H9 (cell line): ENCODE results near the gene NUP214. TPM values are rescaled to one million over a fixed set of nuclear protein-coding genes. Genes with fewer than 3 reads are reported as not detected.

Experiments used
- DNase-seq: peaks from one replicate; pipeline ENCODE4 v3.0.0-alpha.2; 2017
- H2AFZ ChIP-seq: one replicate; pipeline ENCODE4 v1.6.1; 2013; ENCODE audit warnings: mild to moderate bottlenecking, low read length, control low read depth, moderate library complexity
- H2AK5ac ChIP-seq: 2 replicates; pipeline ENCODE4 v1.6.1; 2013; ENCODE audit warnings: low read length, control low read depth, mixed read lengths; ENCODE audit not compliant: insufficient read length
- H2BK120ac ChIP-seq: one replicate; pipeline ENCODE4 v1.6.1; 2013; ENCODE audit warnings: low read depth, mild to moderate bottlenecking, low read length, control low read depth, inconsistent platforms; ENCODE audit not compliant: poor library complexity, severe bottlenecking
- H2BK12ac ChIP-seq: 2 replicates; pipeline ENCODE4 v1.6.1; 2013; ENCODE audit warnings: low read length, control low read depth, mixed read lengths, low read depth; ENCODE audit not compliant: insufficient read length
- H2BK15ac ChIP-seq: 2 replicates; pipeline ENCODE4 v1.6.1; 2013; ENCODE audit warnings: low read depth, low read length, control low read depth
- H2BK20ac ChIP-seq: one replicate; pipeline ENCODE4 v1.6.1; 2013; ENCODE audit warnings: low read depth, mild to moderate bottlenecking, low read length, control low read depth, inconsistent platforms; ENCODE audit not compliant: poor library complexity, severe bottlenecking
- H2BK5ac ChIP-seq: 2 replicates; pipeline ENCODE4 v1.6.1; 2013; ENCODE audit warnings: low read length, control low read depth, mixed read lengths; ENCODE audit not compliant: insufficient read length
- H3K14ac ChIP-seq: 2 replicates; pipeline ENCODE4 v1.6.1; 2013; ENCODE audit warnings: low read length, control low read depth; ENCODE audit not compliant: insufficient read depth
- H3K18ac ChIP-seq: 2 replicates; pipeline ENCODE4 v1.6.1; 2013; ENCODE audit warnings: low read depth, mild to moderate bottlenecking, mixed read lengths, low read length, control low read depth; ENCODE audit not compliant: insufficient read length
- H3K23ac ChIP-seq: 2 replicates; pipeline ENCODE4 v1.6.1; 2013; ENCODE audit warnings: low read length, control low read depth, mixed read lengths, low read depth; ENCODE audit not compliant: insufficient read length
- H3K23me2 ChIP-seq: 2 replicates; pipeline ENCODE4 v1.6.1; 2013; ENCODE audit warnings: low read depth, mild to moderate bottlenecking, mixed read lengths, low read length, control low read depth; ENCODE audit not compliant: insufficient read length, poor library complexity, severe bottlenecking
- H3K27ac ChIP-seq: 2 replicates; pipeline ENCODE4 v1.5.1; 2013; ENCODE audit warnings: low read length, control low read depth, mixed read lengths, low read depth; ENCODE audit not compliant: insufficient read length
- H3K27me3 ChIP-seq: 2 replicates; pipeline ENCODE4 v1.6.1; 2013; ENCODE audit warnings: low read length, control low read depth, inconsistent platforms; ENCODE audit not compliant: insufficient read depth
- H3K4ac ChIP-seq: 2 replicates; pipeline ENCODE4 v1.6.1; 2013; ENCODE audit warnings: low read depth, mild to moderate bottlenecking, control low read depth, inconsistent platforms, low read length, moderate library complexity
- H3K4me1 ChIP-seq: 2 replicates; pipeline ENCODE4 v1.6.1; 2013; ENCODE audit warnings: low read length, control low read depth, inconsistent platforms; ENCODE audit not compliant: insufficient read depth
- H3K4me2 ChIP-seq: 2 replicates; pipeline ENCODE4 v1.6.1; 2013; ENCODE audit warnings: low read length, control low read depth, mixed read lengths; ENCODE audit not compliant: insufficient read length, insufficient read depth
- H3K56ac ChIP-seq: 2 replicates; pipeline ENCODE4 v1.6.1; 2013; ENCODE audit warnings: low read depth, mild to moderate bottlenecking, mixed read lengths, low read length, control low read depth; ENCODE audit not compliant: insufficient read length
- H3K79me1 ChIP-seq: 2 replicates; pipeline ENCODE4 v1.6.1; 2013; ENCODE audit warnings: low read depth, mild to moderate bottlenecking, moderate library complexity, low read length, control low read depth, inconsistent platforms; ENCODE audit not compliant: insufficient read depth, poor library complexity, severe bottlenecking
- H3K79me2 ChIP-seq: 2 replicates; pipeline ENCODE4 v1.6.1; 2013; ENCODE audit warnings: low read length, control low read depth, inconsistent platforms; ENCODE audit not compliant: insufficient read depth
- H3K9ac ChIP-seq: 2 replicates; pipeline ENCODE4 v1.6.1; 2013; ENCODE audit warnings: low read length, control low read depth, mixed read lengths; ENCODE audit not compliant: insufficient read length; ENCODE audit errors: extremely low read depth
- H3K9me3 ChIP-seq: one replicate; pipeline ENCODE4 v1.6.1; 2013; ENCODE audit warnings: low read depth, low read length, inconsistent platforms; ENCODE audit not compliant: control insufficient read depth
- H3T11ph ChIP-seq: one replicate; pipeline ENCODE4 v1.6.1; 2013; ENCODE audit warnings: mild to moderate bottlenecking, low read length, control low read depth, inconsistent platforms
- H4K20me1 ChIP-seq: one replicate; pipeline ENCODE4 v1.6.1; 2013; ENCODE audit not compliant: control insufficient read depth, insufficient read length, insufficient read depth
- H4K5ac ChIP-seq: 2 replicates; pipeline ENCODE4 v1.6.1; 2013; ENCODE audit warnings: low read depth, mild to moderate bottlenecking, mixed read lengths, low read length, control low read depth; ENCODE audit not compliant: insufficient read length
- H4K8ac ChIP-seq: replicated peaks from 2 replicates; pipeline ENCODE4 v1.6.1; 2013; ENCODE audit warnings: low read length, control low read depth, mixed read lengths, low read depth; ENCODE audit not compliant: insufficient read length
- H4K91ac ChIP-seq: 2 replicates; pipeline ENCODE4 v1.6.1; 2013; ENCODE audit warnings: low read depth, mild to moderate bottlenecking, moderate library complexity, mixed read lengths, low read length, control low read depth; ENCODE audit not compliant: insufficient read length
- H3K27ac Mint-ChIP-seq, 3 experiments: 2 replicates in 2 of 3; 3 replicates in 1 of 3; pipeline ENCODE4 v1.8.0; 2020 to 2021; ENCODE audit warnings: mixed read lengths in 3 of 3, mild to moderate bottlenecking in 1 of 3, moderate library complexity in 1 of 3
- H3K27me3 Mint-ChIP-seq: 2 replicates; pipeline ENCODE4 v1.8.0; 2021; ENCODE audit warnings: low read depth, mild to moderate bottlenecking, moderate library complexity, mixed read lengths
- H3K36me3 Mint-ChIP-seq, 3 experiments: 2 replicates in 2 of 3; 3 replicates in 1 of 3; pipeline ENCODE4 v1.8.0; 2020 to 2021; ENCODE audit warnings: low read depth in 3 of 3, mixed read lengths in 3 of 3; ENCODE audit not compliant: insufficient read depth in 1 of 3
- H3K4me1 Mint-ChIP-seq, 2 experiments: 2 replicates each; pipeline ENCODE4 v1.8.0; 2020; ENCODE audit warnings: mixed read lengths in 2 of 2
- H3K4me3 Mint-ChIP-seq, 2 experiments: 2 replicates in 1 of 2; 3 replicates in 1 of 2; pipeline ENCODE4 v1.8.0; 2020 to 2021; ENCODE audit warnings: mild to moderate bottlenecking in 2 of 2, mixed read lengths in 2 of 2, moderate library complexity in 1 of 2
- H3K9me3 Mint-ChIP-seq, 2 experiments: 2 replicates in 1 of 2; 3 replicates in 1 of 2; pipeline ENCODE4 v1.8.0; 2020; ENCODE audit warnings: mild to moderate bottlenecking in 2 of 2, mixed read lengths in 2 of 2, moderate library complexity in 1 of 2
- CTCF ChIP-seq: fragments of 200-600 bp; sonication (generic); conservative IDR thresholded peaks from 3 replicates; pipeline ENCODE4 v1.8.0; 2021; ENCODE audit warnings: antibody characterized with exemption, mild to moderate bottlenecking
- WGBS: extraction: QIAGEN DNeasy Blood & Tissue Kit; methylation state at CpG from one replicate; pipeline ENCODE4 v1.1.7; 2013; ENCODE audit warnings: missing lambda C conversion rate, low lambda C conversion rate, mixed read lengths; ENCODE audit not compliant: insufficient read length; ENCODE audit errors: extremely low coverage; 5-methylcytosine and 5-hydroxymethylcytosine counted together
- total RNA-seq: library from RNA; stranded (reverse); gene quantifications from 2 replicates; pipeline ENCODE4 v1.2.1, GENCODE V29; 2021

NUP214 gene
- total RNA-seq, 1 experiment from 2014 or later: 53.8 TPM

DNA sequence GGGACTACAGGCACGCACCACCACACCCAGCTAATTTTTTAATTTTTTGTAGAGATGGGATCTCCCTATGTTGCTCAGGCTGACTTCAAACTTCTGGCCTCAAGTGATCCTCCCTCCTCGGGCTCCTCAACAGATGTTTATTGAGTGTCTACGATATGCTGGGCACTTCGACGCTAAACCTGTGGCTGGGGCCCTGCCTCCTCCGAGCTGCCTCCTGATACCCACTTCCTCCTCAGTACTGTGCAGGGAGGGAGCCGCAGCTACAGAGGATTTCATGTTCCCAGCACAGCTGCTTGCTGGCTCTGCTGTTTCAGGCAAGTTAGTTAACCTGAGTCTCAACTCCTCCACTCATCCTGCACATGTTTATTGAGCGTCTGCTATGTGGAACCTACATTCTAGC, 19.4 kb upstream of the NUP214 start:
- Histone ChIP-seq H2BK12ac (no peak overlapping the region), H4K91ac (no peak overlapping the region), H3T11ph (no peak overlapping the region), H2AK5ac (no peak overlapping the region), H3K79me1 (no peaks in the 10 kb centered on the region), H3K27ac (no peak overlapping the region), H2AFZ (no peak overlapping the region), H3K4ac (no peak overlapping the region), H4K5ac (no peak overlapping the region), H2BK20ac (no peak overlapping the region), H2BK5ac (no peak overlapping the region), H3K56ac (no peak overlapping the region), H4K8ac (no peak overlapping the region), H3K23me2 (no peaks in the 10 kb centered on the region), H3K27me3 (no peaks in the 10 kb centered on the region), H4K20me1 (peaks cover 2% of the 10 kb centered on the region), H3K9ac (no peak overlapping the region), H3K4me1 (peaks cover 6% of the 10 kb centered on the region; the same call in 1 of the 2 replicates), H2BK15ac (no peak overlapping the region), H3K23ac (no peak overlapping the region), H3K79me2 (no peaks in the 10 kb centered on the region), H2BK120ac (no peak overlapping the region), H3K14ac (no peak overlapping the region), H3K9me3 (no peaks in the 10 kb centered on the region), H3K18ac (no peak overlapping the region), H3K4me2 (no peak overlapping the region)
- Mint-ChIP-seq H3K36me3 (peaks cover 37 to 69% (median 40%) of the 10 kb centered on the region in 3 experiments), H3K27me3 (no peaks in the 10 kb centered on the region), H3K27ac (peak overlapping the region in 1 of 3 experiments; percentile 31; a peak in 1 of 7 replicates), H3K9me3 (no peaks in the 10 kb centered on the region; a peak in 1 of 5 replicates), H3K4me3 (peak overlapping the region in 1 of 2 experiments; percentile 23; a peak in 1 of 5 replicates), H3K4me1 (peaks cover 26 to 39% of the 10 kb centered on the region in 2 experiments)
- TF ChIP-seq CTCF: no peak
- WGBS: no CpG with 5 or more reads among the region's 8 CpGs
- DNase-seq: no peak
